Fibroblast of lung (primary cell): ENCODE results near the gene TTBK2. TPM values are rescaled to one million over a fixed set of nuclear protein-coding genes. Genes with fewer than 3 reads are reported as not detected.

Experiments used
- DNase-seq, 2 donors: peaks; one replicate each; pipeline versions ENCODE4 v3.0.0 to v3.0.0-alpha.2; 2010; ENCODE audit warnings: low read depth in 2 of 2
- H2AFZ ChIP-seq: 2 replicates; pipeline ENCODE4 v1.5.1; 2012; ENCODE audit warnings: low read length, control low read depth, inconsistent platforms
- H3K27ac ChIP-seq: 2 replicates; pipeline ENCODE4 v1.5.1; 2011; ENCODE audit warnings: low read length, control low read depth; ENCODE audit not compliant: insufficient read depth
- H3K27me3 ChIP-seq: 2 replicates; pipeline ENCODE4 v1.5.1; 2011; ENCODE audit warnings: mild to moderate bottlenecking, low read length; ENCODE audit not compliant: control insufficient read depth, insufficient read depth
- H3K36me3 ChIP-seq: 2 replicates; pipeline ENCODE4 v1.5.1; 2011; ENCODE audit warnings: low read length; ENCODE audit not compliant: control insufficient read depth, insufficient read depth
- H3K4me1 ChIP-seq: 2 replicates; pipeline ENCODE4 v1.5.1; 2011; ENCODE audit warnings: low read length; ENCODE audit not compliant: control insufficient read depth, insufficient read depth; ENCODE audit errors: extremely low read depth
- H3K4me2 ChIP-seq: 2 replicates; pipeline ENCODE4 v1.5.1; 2011; ENCODE audit warnings: low read length, control low read depth; ENCODE audit not compliant: insufficient read depth; ENCODE audit errors: extremely low read depth
- H3K4me3 ChIP-seq, 4 experiments: fragments of 200-600 bp in 1 of 4; sonication (generic) in 1 of 4; replicated peaks in 1 of 4; 2 replicates each; pipeline ENCODE4 v1.5.1; 2011 to 2016; ENCODE audit warnings: low read length in 4 of 4, low read depth in 3 of 4, mild to moderate bottlenecking in 3 of 4, control low read depth in 2 of 4, inconsistent platforms in 1 of 4, mixed read lengths in 1 of 4; ENCODE audit not compliant: insufficient read depth in 1 of 4; ENCODE audit errors: control extremely low read depth in 1 of 4
- H3K79me2 ChIP-seq: 2 replicates; pipeline ENCODE4 v1.5.1; 2012; ENCODE audit warnings: mild to moderate bottlenecking, low read length, inconsistent platforms; ENCODE audit not compliant: control insufficient read depth, insufficient read depth
- H3K9ac ChIP-seq: 2 replicates; pipeline ENCODE4 v1.5.1; 2011; ENCODE audit warnings: mild to moderate bottlenecking, low read length, control low read depth; ENCODE audit not compliant: insufficient read depth
- H3K9me3 ChIP-seq: 2 replicates; pipeline ENCODE4 v1.5.1; 2012; ENCODE audit warnings: low read depth, low read length; ENCODE audit not compliant: control insufficient read depth, insufficient read depth
- H4K20me1 ChIP-seq: 2 replicates; pipeline ENCODE4 v1.5.1; 2011; ENCODE audit warnings: low read length; ENCODE audit not compliant: control insufficient read depth, insufficient read depth; ENCODE audit errors: extremely low read depth
- CTCF ChIP-seq, 2 donors: IDR thresholded peaks in 1 of 2; conservative IDR thresholded peaks in 1 of 2; 1 replicate in 1 of 2; 2 replicates in 1 of 2; pipeline ENCODE4 v1.5.1; 2011 to 2012; ENCODE audit warnings: low read length in 2 of 2, control low read depth in 1 of 2, inconsistent platforms in 1 of 2, low read depth in 1 of 2, mild to moderate bottlenecking in 1 of 2
- EZH2 ChIP-seq: IDR thresholded peaks from 2 replicates; pipeline ENCODE4 v1.5.1; 2012; ENCODE audit warnings: low read length, control low read depth, mild to moderate bottlenecking; ENCODE audit errors: missing control alignments
- polyA plus RNA-seq, 2 donors: library from polyadenylated mRNA; depleted of rRNA in 1 of 2; stranded (reverse) in 1 of 2; unstranded in 1 of 2; fragments of >200 nt; gene quantifications; 2 replicates each; pipeline ENCODE4 v1.2.1, GENCODE V29; 2011 to 2012; ENCODE audit warnings: missing spikeins in 1 of 2
- total RNA-seq: library from RNA; depleted of rRNA; stranded (reverse); fragments of >200 nt; gene quantifications from 2 replicates; pipeline ENCODE4 v1.2.1, GENCODE V29; 2014

TTBK2 gene
- total and polyA plus RNA-seq, 2 donors (not counting 1 experiment from before 2014, with no cell fraction given), result 5.6 to 16.2 TPM

- no peak overlapping the region for H3K4me2 ChIP-seq
- H3K27me3 ChIP-seq, result no peaks in the 10 kb centered on the region
- H3K79me2 ChIP-seq, result no peaks in the 10 kb centered on the region
- no peak overlapping the region for H3K27ac ChIP-seq
- no peaks in the 10 kb centered on the region for H4K20me1 ChIP-seq
- H2AFZ ChIP-seq, result no peak overlapping the region
- no peak overlapping the region for H3K9ac ChIP-seq
- no peaks in the 10 kb centered on the region for H3K4me1 ChIP-seq
- H3K9me3 ChIP-seq, result no peaks in the 10 kb centered on the region
- H3K36me3 ChIP-seq, result peaks cover 41% of the 10 kb centered on the region
- DNase-seq, result no peak
- H3K4me3 ChIP-seq, result no peak overlapping the region
- TF ChIP-seq EZH2 (no peak), CTCF (conservative IDR thresholded peaks at IDR 0.05 in 1 of 2, IDR thresholded peaks at IDR 0.05 in 1 of 2; ENCODE audit: low read depth in 1 of 2, low read length in 2 of 2) (no peak)
Observed at GRCh38 chr15:42727750-42728381, 192.7 kb downstream of the TTBK2 start.

- H3K9ac ChIP-seq, result no peak overlapping the region
- no peaks in the 10 kb centered on the region for H3K4me1 ChIP-seq
- no peaks in the 10 kb centered on the region for H3K79me2 ChIP-seq
- TF ChIP-seq CTCF (conservative IDR thresholded peaks at IDR 0.05 in 1 of 2, IDR thresholded peaks at IDR 0.05 in 1 of 2; ENCODE audit: low read depth in 1 of 2, low read length in 2 of 2) (no peak), EZH2 (no peak)
- H3K4me3 ChIP-seq, result no peak overlapping the region
- peaks cover 31% of the 10 kb centered on the region for H3K36me3 ChIP-seq
- no peaks in the 10 kb centered on the region for H3K9me3 ChIP-seq
- H3K27ac ChIP-seq, result no peak overlapping the region
- H3K4me2 ChIP-seq, result no peak overlapping the region
- no peaks in the 10 kb centered on the region for H4K20me1 ChIP-seq
- DNase-seq, result no peak
- no peak overlapping the region for H2AFZ ChIP-seq
- H3K27me3 ChIP-seq, result no peaks in the 10 kb centered on the region
Observed at GRCh38 chr15:42726114-42726513, 194.5 kb downstream of the TTBK2 start.

- no peak for DNase-seq
- Histone ChIP-seq H3K27ac (no peak overlapping the region), H3K4me2 (no peak overlapping the region), H3K9me3 (no peaks in the 10 kb centered on the region), H3K4me1 (no peaks in the 10 kb centered on the region), H3K36me3 (peaks cover 28% of the 10 kb centered on the region), H3K4me3 (no peak overlapping the region), H3K27me3 (no peaks in the 10 kb centered on the region), H3K9ac (no peak overlapping the region), H4K20me1 (no peaks in the 10 kb centered on the region), H3K79me2 (no peaks in the 10 kb centered on the region), H2AFZ (no peak overlapping the region)
- TF ChIP-seq CTCF (conservative IDR thresholded peaks at IDR 0.05 in 1 of 2, IDR thresholded peaks at IDR 0.05 in 1 of 2; ENCODE audit: low read depth in 1 of 2, low read length in 2 of 2) (no peak), EZH2 (no peak)
Observed at GRCh38 chr15:42725331-42725903, 195.2 kb downstream of the TTBK2 start.
